HuH-7 (cell line): Measurements from ENCODE around the gene CASP9.
"Not testable (repeated sequence)": the region's sequence is repeated elsewhere in the genome, so short reads cannot be mapped to it uniquely, and the experiment has no call there.

Experiments
- DNase-seq: peaks from one replicate; pipeline ENCODE4 v3.0.0; 2011; ENCODE audit warnings: low spot score

CASP9 gene

DNA sequence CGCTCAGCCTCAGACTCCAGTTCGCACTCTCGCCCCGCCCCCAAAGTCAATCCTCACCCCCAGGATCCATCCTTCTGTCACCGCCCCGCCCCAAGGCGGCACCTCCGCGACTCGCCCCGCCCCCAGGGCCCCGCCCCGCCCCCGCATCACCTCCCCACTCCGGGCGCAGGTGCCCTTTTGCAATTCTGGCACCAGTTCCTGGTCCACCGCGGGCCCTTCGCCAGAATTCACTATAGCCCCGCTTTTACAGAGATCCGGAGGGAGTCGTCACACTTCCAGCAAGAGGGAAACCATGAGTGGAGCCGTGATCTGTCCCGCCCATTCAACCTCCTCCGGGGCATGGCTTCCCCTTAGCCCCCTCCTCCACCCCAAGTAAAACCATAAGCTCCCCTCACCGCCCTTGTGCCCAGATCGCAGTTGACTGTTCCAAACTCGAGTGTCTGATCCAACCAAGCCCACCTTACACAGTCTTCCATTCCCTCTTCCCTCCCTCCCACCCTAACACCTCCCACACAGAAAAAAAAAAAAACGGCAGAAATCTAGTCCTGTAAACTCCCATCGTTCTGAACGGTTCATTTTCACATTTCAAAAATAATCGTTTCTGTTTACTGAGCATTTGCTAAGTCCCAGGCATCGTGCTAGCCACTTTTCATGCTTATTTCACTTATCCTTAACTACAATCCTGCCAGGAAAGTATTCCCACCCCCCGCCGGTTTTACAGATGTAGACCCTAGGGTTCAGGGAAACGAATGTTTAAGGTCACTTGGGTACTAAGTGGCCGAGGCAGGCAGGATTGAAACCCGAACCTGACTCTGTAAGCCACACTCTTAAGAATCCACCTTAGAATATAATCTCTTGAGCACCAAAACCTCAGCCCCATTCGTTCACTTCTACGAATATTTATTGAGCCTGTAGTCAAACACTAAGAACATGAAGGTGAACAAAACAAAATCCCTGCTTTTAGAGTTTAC, 1.3 kb upstream of the CASP9 start:
- peak; percentile 92 for DNase-seq

DNA sequence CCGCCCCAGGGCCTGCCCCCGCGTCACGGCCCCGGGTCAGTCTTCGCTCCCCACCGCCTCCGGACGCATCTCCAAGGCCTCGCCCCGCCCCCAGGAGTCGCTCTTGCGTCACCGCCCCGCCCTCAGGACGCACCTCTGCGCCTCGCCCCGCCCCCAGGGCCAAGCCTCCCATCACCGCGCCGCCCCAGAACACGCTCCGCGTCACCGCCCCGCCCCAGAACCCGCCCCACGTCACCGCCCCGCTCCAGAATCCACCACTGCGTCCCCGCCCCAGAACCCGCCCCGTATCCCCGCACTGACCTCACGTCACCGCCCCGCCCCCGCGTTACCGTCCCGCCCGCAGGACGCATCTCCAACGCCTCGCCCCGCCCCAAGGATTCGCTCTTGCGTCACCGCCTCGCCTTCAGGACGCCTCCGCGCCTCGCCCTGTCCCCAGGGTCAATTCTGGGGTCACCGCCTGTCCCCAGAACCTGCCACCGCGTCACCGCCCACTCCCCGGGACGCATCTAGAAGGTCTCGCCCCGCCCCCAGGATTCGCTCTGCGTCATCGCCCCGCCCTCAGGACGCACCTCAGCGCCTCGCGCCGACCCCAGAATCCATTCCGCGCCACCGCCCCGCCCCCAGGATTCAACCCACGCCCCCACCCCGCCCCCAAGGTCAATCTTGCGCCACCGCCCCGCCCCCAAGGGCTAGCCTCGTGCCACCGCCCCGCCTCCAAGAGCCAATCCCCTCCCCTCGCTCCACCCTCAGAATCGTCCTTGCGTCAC, 451 bp upstream of the CASP9 start:
- peak; percentile 91 for DNase-seq

DNA sequence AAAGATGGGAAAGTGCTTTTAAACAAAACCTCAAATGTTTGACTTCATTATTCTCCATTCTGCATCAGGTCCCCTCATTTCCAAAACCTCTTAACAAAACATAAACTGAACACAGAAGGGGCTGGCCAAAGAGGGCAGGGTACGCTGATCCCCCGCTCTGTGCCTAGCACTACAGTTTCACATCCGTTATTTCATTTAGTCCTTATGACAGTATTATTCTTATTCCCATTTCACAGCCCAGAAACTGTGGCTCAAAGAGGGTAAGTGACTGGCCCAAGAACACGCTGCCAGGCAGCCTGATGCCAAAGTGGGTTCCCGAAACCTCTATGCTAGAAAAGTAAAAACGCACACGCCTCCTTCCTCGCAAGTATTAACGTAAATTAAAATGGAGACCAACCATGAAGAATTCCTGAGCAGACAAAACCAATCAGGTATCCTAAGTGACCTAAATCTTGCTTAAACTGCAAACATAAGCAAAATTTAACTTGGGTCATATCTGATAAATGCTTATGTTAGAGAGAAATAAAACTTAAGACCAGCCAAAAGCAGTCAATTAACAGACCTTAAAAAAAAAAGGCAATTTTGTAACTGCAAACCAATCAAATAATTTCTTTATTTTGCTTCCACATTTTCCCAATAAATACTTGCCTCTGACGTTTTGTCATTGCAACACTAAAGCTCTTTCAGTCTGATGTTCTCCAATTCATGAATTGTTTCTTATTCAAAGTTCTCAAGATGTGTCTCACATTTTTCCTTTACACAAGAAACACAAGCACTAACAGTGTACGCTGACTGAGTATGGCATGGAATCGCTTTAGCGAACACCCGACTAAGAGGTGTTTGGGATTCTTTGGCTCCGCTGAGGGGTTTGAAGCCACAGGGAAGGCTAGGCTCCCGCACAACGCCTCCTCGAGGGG, 653 bp downstream of the CASP9 start:
- DNase-seq: no peak

DNA sequence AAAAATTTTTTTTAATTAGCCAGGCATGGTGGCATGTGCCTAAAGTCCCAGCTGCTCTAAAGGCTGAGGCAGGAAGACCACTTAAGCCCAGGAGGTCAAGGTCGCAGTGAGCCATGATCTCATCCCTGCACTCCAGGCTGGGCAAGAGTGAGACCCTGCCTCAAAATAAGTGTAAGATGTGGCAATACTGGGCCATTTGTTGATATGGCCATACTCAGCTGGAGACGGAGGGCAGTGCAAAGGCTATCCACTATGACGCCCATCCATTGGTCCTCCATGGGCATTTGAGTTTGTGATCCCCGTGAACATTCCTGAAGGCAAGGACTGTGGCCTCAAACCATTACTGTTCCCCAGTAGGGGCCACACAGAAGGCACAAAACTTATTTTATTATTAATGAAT, 1.5 kb downstream of the CASP9 start:
- no peak for DNase-seq

DNA sequence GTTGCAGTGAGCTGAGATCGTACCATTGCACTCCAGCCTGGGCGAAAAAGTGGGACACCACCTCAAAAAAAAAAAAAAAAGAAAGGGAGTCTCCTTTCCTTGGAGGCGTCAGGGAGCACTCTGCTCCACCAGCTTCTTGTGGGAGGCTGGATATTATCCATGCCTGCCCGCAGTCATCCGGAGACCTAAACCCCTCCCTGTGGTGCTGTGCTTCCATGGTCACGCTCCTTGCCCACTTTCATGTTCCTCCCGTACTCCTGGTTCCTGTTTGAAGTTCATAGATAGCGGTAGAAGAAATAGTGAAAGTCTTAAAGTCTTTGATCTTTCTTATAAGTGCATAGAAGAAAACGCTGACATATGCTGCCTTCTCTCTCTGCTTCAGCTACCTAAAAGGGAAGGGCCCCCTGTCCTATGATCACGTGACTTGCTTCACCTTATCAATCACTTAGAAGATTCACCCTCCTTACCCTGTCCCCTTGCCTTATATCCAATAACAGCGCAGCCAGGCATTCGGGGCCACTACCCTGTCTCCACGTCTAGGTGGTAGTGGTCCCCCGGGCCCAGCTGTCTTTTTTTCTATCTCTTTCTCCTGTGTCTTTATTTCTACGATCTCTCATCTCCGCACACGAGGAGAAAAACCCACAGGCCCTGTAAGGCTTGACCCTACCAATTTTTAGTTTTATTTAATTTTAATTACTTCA, 2.7 kb downstream of the CASP9 start:
- DNase-seq: not testable (repeated sequence)

DNA sequence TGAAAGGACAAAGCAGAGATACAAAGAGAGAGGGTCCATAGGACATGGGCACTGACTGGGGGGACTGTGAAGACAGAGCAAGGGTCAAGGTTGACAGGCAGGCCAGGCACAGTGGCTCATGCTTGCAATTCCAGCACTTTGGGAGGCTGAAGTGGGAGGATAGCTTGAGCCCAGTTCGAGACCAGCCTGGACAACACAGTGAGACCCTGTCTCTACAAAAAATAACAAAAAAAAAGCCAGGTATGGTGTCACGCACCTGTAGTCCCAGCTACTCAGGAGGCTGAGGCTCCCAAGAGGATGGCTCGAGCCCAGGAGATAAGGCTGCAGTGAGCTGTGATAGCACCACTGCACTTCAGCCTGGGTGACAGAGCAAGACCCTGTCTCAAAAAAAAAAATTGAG, 4.4 kb downstream of the CASP9 start:
- no peak for DNase-seq

DNA sequence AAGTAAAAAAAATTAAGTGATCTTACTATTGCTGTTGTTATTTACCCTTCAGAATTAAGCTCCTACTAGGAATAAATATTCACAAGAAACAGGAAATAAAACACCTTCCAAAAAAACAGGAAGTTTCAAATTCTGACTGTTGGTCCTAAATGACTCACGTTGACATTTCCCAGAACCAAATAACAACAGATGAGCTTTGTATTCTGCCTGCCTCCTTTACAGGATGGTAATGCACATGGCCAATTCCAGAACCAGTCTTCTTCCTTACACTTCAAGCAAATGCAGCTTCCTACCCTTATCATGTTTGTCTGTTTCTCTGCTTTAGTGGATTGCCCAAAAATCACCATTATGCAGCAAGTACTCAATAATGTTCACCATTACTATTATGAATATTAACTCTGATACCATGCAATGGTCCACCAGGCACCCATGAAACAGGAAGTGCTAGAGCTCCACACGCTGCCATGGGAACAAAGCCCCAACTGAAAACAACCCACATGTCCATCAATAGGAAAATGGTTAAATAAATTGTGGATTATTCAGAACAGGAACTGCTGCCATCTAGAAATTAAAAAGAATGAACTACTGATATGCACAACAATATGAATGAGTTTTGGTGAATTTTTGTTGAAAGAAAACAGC, 8.9 kb downstream of the CASP9 start:
- no peak for DNase-seq

DNA sequence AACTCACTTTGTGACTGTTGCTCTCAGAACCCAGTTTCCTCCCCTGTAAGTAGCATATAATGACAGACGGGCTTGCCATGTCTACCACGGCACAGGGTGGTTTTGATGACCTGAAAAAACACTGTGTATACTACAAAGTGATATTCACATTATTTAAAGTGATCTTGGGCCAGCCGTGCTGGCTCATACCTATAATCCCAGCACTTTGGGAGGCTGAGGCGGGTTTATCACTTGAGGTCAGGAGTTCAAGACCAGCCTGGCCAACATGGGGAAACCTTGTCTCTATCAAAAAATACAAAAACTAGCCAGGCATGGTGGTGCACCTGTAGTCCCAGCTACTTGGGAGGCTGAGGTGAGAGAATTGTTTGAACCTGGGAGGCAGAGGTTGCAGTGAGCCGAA, 9.5 kb downstream of the CASP9 start:
- not testable (repeated sequence) for DNase-seq

DNA sequence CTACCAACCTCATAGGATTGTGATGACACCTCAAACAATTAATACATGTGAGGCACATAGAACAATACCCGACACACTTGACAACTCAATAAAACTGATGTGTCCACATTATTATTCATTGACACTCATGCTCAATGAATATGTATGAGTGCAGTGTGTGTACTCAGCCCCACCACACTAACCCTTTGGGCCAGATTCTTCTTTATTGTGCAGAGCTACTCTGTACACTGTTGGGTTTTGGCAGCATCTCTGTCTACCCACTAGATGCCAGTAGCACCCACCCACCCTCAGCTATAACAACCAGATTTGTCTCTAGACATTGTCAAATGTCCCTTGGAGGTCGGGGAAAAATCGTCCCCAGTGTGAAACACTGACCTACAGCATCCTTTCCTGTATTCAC, 10.1 kb downstream of the CASP9 start:
- no peak for DNase-seq

DNA sequence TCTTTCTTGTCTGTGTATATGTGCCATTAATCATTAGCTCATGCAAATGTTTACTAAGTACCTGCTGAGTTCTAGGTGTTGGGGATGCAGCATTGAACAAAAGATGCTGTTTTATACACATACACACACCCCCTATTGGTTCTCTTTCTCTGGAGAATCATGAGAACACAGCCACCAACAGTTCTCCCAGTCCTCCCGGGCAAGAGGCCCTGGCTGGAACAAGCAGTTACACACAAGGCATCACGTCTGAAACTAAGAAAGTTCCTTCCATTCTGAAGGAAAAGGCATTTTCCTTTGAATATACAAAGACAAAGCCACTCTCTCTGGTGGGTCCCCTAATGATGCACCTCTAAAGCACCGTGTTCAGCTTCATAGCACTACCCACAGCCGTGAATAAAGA, 10.8 kb downstream of the CASP9 start:
- DNase-seq: no peak

DNA sequence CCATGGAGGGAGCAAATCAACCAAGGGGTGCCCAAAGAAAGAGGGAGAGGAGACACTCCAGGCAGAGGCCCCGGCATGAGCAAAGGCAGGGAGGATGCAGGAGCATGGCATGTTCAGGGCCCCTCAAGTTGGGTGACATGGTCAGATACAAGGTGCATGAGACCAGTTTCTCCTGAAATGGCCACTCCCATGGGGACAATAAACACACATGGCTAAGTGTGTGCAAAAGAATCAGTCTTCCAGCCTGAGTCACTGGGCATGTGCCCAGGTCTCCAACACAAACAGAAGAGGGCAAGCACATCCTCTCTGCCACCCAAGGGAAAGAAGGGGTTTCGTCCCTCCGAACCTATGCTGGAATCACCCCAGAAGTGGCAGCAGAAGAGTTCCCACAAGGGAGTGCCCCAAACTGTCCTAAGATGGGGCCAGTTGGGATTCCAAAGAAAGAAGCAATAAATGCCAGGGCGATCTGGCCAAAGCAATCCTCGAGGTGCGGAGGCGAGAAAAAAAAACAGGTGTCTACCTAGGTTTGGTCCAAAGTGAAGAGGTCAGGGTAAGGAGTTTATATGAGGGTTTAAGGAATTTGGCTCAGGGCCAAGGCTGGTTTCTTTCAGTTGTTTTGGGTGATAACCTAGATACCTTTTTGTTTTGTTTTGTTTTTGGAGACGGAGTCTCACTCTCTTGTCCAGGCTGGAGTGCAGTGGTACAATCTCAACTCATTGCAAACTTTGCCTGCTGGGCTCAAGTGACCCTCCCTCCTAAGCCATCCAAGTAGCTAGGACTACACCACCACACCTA, 13.2 kb downstream of the CASP9 start:
- DNase-seq: no peak

DNA sequence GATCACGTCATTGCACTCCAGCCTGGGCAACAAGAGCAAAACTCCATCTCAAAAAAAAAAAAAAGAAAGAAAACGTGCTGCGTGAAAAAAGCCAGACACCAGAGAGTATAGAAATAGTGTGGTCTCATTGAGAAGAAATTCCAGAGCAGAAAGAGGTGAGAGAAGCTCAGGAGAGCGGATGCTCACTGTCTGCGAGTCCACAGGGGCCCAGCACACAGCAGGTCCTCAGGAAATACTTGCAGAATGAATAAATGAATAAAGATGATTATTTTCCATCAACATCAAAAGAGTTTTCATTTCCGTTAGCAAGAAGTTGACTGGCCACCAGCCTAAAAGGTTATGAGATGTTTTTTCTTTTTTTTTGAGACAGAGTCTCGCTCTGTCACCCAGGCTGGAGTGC, 14.4 kb downstream of the CASP9 start:
- DNase-seq: no peak

DNA sequence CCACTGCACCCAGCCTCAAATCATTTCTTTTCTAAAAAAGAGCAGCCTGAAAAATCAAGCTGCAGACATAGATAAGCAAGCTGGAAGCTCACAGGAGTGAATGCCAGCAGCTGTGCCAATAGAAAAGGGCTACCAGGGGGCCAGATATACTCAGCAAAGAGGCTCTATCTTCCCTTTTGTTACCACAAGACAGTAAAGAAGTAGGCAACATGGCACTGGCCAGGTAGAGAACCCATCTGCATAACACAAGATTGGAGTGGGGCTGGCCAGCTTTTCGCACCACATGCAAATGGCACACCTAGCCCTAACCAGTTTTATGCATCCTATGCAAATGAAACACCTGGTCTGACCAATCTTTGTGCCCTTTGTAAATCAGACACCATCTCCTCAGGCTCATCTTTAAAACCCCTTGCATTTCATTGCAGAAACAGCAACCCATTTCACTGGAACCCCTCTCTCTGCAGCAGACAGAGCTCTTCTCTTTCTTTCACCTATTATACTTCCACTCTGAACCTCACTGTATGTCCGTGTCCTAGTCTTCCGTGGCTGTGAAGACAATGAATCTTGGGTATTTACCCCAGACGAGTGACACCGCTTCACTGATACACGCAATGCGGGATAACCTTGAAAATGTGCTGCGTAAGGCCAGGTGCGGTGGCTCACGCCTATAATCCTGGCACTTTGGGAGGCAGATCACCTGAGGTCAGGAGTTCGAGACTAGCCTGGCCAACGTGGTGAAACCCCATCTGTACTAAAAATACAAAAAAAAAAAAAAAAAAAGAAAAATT, 15.1 kb downstream of the CASP9 start:
- no peak for DNase-seq

DNA sequence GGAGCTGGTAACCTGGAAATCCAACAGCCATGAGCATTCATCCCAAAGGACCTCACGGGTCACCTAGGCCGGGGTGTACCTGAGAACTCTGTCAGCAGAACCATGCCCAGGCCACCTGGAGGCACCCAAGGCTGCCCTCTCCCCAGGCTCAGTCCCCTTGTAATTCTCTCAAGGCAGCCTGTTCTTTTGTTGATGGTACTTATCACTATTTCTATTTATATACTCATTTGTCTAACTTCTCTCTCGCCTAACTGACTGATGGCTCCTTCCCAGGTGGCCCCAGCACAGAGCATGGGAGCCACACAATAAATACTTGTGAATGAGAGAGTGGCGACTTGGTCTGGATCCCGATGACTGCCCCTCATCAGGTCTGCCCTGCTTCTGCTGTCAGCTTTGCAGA, 16.7 kb downstream of the CASP9 start:
- DNase-seq: no peak

DNA sequence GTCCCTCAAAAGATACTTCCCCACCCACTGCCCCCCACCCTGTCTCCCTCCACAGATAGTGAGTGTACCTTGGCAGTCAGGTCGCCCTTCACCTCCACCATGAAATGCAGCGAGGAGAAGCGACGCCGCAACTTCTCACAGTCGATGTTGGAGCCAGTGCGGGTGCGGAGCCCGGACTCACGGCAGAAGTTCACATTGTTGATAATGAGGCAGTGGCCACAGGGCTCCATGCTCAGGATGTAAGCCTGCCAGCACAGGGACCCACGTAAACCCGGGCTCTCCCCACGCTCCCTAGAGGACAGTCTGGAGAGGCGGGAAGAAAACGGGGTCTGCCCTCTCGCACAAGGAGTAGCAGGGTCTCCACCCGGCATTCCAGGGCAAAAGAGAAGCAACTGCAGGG, 17.2 kb downstream of the CASP9 start:
- no peak for DNase-seq

DNA sequence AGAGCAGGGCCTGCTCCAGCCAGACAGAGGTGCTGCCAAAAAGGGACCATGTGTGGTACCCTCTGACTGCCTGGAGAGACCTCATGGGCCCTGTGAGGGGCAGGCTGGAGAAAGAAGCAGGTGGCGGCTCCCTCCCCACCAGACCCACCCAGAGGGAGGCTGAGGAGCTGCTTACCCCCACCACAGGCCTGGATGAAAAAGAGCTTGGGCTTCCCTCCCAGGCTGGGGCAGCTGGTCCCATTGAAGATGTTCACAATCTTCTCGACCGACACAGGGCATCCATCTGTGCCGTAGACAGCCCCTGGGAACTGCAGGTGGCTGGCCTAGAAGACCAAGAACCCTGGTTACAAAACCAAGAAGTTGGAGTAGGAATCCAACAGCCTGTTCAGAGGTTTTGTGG, 19.6 kb downstream of the CASP9 start:
- DNase-seq: no peak

DNA sequence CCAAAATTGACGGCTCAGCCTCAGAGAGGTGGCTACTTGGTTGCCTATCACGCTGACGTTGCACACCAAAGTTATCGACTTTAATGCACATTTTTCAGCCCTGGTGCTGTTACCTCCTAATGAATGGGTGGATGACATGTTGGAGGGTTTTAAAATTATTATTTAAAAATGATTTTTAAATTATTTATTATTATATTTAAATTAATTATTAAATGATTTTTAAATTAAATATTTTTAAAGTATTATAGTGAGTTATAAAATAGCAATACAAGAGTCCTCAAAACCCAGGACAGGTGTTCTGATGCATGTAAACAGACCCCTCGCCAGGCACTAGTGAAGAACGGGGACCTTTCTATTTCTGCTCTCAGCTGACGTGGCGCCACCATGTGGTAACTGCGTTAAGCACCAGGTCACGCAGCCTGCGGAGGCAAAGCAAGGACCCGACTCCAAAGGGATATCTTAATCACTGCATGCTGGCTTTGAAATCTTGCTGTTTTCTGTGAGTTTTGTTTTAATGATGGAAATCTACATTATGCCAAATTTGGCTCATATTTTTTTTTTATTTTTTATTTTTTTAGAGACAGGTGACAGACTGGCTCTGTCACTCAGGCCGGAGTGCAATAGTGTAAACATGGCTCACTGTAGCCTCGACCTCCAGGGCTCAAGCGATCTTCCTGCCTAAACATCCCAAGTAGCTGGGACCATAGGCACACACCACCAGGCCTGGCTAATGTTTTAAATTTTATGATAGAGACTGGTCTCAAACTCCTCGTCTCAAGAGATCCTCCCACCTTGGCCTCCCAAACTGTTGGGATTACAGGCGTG, 22.6 kb downstream of the CASP9 start:
- DNase-seq: peak; percentile 77
